HepG2 (cell line): ENCODE results near the gene SF3B6. TPM values are rescaled to one million over a fixed set of nuclear protein-coding genes. Genes with fewer than 3 reads are reported as not detected.
A peak's percentile ranks its signal among the peaks of the same experiment; 100 is the strongest.

Experiments
- ATF2 ChIP-seq: sonication (generic); formaldehyde crosslinking; IDR thresholded peaks from 2 replicates; pipeline ENCODE4 v1.4.0; 2020; ENCODE audit warnings: missing genetic modification reagents
- GMEB2 ChIP-seq: IDR thresholded peaks from 2 replicates; pipeline ENCODE4 v1.6.1; 2016; ENCODE audit warnings: missing biosample characterization, missing genetic modification reagents, low read depth
- HMG20A ChIP-seq: IDR thresholded peaks from 2 replicates; pipeline ENCODE4 v1.6.1; 2016; ENCODE audit warnings: borderline replicate concordance
- MED1 ChIP-seq: sonication (generic); formaldehyde crosslinking; IDR thresholded peaks from 2 replicates; pipeline ENCODE4 v1.4.0; 2020; ENCODE audit warnings: missing genetic modification reagents
- MXI1 ChIP-seq: IDR thresholded peaks from 3 replicates; pipeline ENCODE4 v1.6.1; 2012; ENCODE audit warnings: low read depth, low read length, inconsistent platforms, borderline replicate concordance
- NCOA2 ChIP-seq: sonication (generic); formaldehyde crosslinking; IDR thresholded peaks from 2 replicates; pipeline ENCODE4 v1.8.0; 2022; ENCODE audit warnings: inconsistent platforms
- TRIM22 ChIP-seq: fragments of 450-650 bp; IDR thresholded peaks from 2 replicates; pipeline ENCODE4 v1.6.1; 2017
- ZFP41 ChIP-seq: sonication (generic); formaldehyde crosslinking; IDR thresholded peaks from 2 replicates; pipeline ENCODE4 v1.4.0; 2020; ENCODE audit warnings: mild to moderate bottlenecking, missing genetic modification reagents, borderline replicate concordance
- ZKSCAN8 ChIP-seq: IDR thresholded peaks from 2 replicates; pipeline ENCODE4 v1.6.1; 2016; ENCODE audit warnings: borderline replicate concordance, missing genetic modification reagents, missing compliant biosample characterization
- ZNF331 ChIP-seq: sonication (generic); formaldehyde crosslinking; IDR thresholded peaks from 2 replicates; pipeline ENCODE4 v1.4.0; 2020; ENCODE audit warnings: missing genetic modification reagents
- ZNF687 ChIP-seq: sonication (generic); formaldehyde crosslinking; IDR thresholded peaks from 2 replicates; pipeline ENCODE4 v1.5.1; 2020; ENCODE audit warnings: mild to moderate bottlenecking, missing genetic modification reagents, moderate library complexity
- ZZZ3 ChIP-seq: sonication (generic); formaldehyde crosslinking; IDR thresholded peaks from 2 replicates; pipeline ENCODE4 v1.4.0; 2020; ENCODE audit warnings: missing genetic modification reagents, mild to moderate bottlenecking, borderline replicate concordance
- polyA plus RNA-seq, 8 experiments: library from polyadenylated mRNA; depleted of rRNA in 3 of 8; stranded (reverse) in 7 of 8; unstranded in 1 of 8; fragments of >200 nt; fragmentation: Illumina TruSeq in 4 of 8; extraction: Trizol in 4 of 8; gene quantifications; 2 replicates each; pipeline versions ENCODE4 v1.2.1 to v1.2.3, GENCODE V29; 2011 to 2016; ENCODE audit warnings: low read depth in 4 of 8, missing spikeins in 1 of 8, mixed read lengths in 1 of 8; ENCODE audit not compliant: insufficient read depth in 1 of 8
- total RNA-seq, 5 experiments: library from RNA; depleted of rRNA; stranded (reverse); fragments of >200 nt; fragmentation: Illumina TruSeq; extraction: Trizol; gene quantifications; 2 replicates each; pipeline ENCODE4 v1.2.3, GENCODE V29; 2016; ENCODE audit warnings: low read depth in 1 of 5

The SF3B6 gene
- total and polyA plus RNA-seq, 2 of the 13 experiments (the other 11 are each of a cell fraction or from before 2014, with no cell fraction given) = 177 to 182 TPM

DNA sequence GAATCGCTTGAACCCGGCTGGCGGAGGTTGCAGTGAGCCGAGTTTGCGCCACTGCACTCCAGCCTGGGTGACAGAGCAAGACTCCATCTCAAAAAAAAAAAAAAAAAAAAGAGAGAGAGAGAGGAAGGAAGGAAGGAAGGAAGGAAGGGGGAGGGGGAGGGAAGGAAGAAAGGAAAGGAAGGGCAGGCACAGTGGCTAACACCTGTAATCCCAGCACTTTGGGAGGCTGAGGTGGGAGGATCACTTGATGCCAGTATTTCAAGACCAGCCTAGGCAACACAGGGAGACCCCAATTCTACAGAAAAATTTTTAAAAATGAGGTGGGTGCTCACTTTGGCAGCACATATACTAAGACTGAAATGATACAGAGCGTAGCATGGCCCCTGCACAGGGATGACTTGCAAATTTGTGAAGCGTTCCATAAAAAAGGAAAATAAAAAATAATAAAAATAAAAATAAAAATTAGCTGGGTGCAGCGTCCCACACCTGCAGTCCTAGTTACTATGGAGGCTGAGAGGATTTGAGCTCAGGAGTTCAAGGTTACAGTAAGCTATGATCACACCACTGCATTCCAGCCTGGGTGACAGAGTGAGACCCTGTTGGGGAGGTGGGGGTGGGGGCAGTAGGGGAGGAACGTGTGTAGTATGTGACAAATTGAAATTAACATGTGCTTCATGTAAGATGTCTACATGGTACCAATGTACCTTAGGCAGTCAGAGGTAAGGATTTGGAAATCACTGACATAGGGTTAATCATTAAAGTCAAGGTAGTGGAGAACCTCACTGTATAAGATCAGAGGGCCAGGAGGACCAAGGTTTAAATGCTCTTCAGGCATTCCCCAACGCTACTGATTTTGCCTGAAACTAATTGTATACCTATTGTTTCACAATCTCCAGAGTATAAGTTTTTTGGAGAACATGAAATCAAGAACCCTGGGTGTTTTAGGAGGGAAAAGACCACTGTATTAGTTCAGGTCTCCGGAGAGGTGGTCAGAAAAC lies 30.3 kb downstream of the SF3B6 start (continued):
- 0 out of 2 replicates have a peak, but pooled peaks have one; percentile 33 for TF ChIP-seq ATF2
- peak; percentile 55; the same call in 1 of the 2 replicates for TF ChIP-seq ZNF331 (CRISPR knock-in tag)
- peak; percentile 17; the same call in 1 of the 2 replicates for TF ChIP-seq MED1
- no peak for TF ChIP-seq TRIM22
- TF ChIP-seq HMG20A (CRISPR knock-in tag) = peak; percentile 45; the same call in 1 of the 2 replicates
- TF ChIP-seq ZZZ3 = no peak
- 0 out of 2 replicates have a peak, but pooled peaks have one; percentile 14 for TF ChIP-seq ZKSCAN8 (CRISPR knock-in tag)
- TF ChIP-seq ZNF687 (CRISPR knock-in tag) = peak; percentile 43; the same call in 1 of the 2 replicates
- TF ChIP-seq GMEB2 = no peak
- TF ChIP-seq ZFP41 (CRISPR knock-in tag) = no peak
- TF ChIP-seq MXI1 = peak; percentile 37; the same call in 1 of the 3 replicates
- TF ChIP-seq NCOA2 (CRISPR knock-in tag) = peak; percentile 25
